ENCODE measurements around the gene KIDINS220. TPM values are rescaled to one million over a fixed set of nuclear protein-coding genes. Genes with fewer than 3 reads are reported as not detected.

KIDINS220 gene
- total RNA-seq, 2 donors from 2014 or later: 25.6 to 25.8 TPM

- no peak for DNase-seq (ENCODE audit: low spot score in 2 of 2)
- Mint-ChIP-seq H3K9me3 (no peaks in the 10 kb centered on the region), H3K27ac (no peak overlapping the region), H3K36me3 (no peaks in the 10 kb centered on the region)
- no peak for ATAC-seq
Measured at GRCh38 chr2:8858264-8858663, 20.9 kb upstream of the KIDINS220 start.

- no peaks in the 10 kb centered on the region for H3K36me3 Mint-ChIP-seq
- H3K9me3 Mint-ChIP-seq: no peaks in the 10 kb centered on the region
- no peak overlapping the region for H3K27ac Mint-ChIP-seq
- ATAC-seq (no peak), DNase-seq (ENCODE audit: low spot score in 2 of 2) (no peak)
Measured at GRCh38 chr2:8857709-8858108, 20.3 kb upstream of the KIDINS220 start.

DNA sequence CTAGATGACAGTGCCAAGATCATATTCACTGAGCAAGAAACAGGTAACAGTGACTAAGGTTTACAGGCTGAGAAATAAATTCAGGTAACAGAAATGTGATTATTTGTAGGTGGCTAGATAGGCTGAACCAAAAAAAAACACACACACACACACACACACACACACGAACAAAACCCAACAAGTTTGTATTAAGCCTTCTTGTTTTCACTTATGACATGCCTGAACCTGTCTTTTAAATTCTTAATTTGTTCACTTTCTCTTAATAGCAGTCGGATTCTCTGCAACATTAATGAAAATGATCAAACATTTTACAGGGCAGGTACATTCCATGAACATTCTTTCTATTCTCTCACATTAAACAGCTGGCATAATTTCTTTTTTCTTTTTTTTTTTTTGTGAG is 18.8 kb upstream of the KIDINS220 start:
- Mint-ChIP-seq H3K9me3 (no peaks in the 10 kb centered on the region), H3K36me3 (no peaks in the 10 kb centered on the region), H3K27ac (no peak overlapping the region)
- DNase-seq (ENCODE audit: low spot score in 2 of 2): no peak
- no peak for ATAC-seq

GRCh38 chr2:8855010-8855409 is 17.6 kb upstream of the KIDINS220 start:
- H3K9me3 Mint-ChIP-seq: no peaks in the 10 kb centered on the region
- no peak overlapping the region for H3K27ac Mint-ChIP-seq
- no peaks in the 10 kb centered on the region for H3K36me3 Mint-ChIP-seq
- DNase-seq (ENCODE audit: low spot score in 2 of 2) (no peak), ATAC-seq (no peak)

- H3K9me3 Mint-ChIP-seq: no peaks in the 10 kb centered on the region
- no peak overlapping the region for H3K27ac Mint-ChIP-seq
- H3K36me3 Mint-ChIP-seq: no peaks in the 10 kb centered on the region
- DNase-seq (ENCODE audit: low spot score in 2 of 2): no peak
- no peak for ATAC-seq
Measured at GRCh38 chr2:8853426-8853825, 16.0 kb upstream of the KIDINS220 start.

DNA sequence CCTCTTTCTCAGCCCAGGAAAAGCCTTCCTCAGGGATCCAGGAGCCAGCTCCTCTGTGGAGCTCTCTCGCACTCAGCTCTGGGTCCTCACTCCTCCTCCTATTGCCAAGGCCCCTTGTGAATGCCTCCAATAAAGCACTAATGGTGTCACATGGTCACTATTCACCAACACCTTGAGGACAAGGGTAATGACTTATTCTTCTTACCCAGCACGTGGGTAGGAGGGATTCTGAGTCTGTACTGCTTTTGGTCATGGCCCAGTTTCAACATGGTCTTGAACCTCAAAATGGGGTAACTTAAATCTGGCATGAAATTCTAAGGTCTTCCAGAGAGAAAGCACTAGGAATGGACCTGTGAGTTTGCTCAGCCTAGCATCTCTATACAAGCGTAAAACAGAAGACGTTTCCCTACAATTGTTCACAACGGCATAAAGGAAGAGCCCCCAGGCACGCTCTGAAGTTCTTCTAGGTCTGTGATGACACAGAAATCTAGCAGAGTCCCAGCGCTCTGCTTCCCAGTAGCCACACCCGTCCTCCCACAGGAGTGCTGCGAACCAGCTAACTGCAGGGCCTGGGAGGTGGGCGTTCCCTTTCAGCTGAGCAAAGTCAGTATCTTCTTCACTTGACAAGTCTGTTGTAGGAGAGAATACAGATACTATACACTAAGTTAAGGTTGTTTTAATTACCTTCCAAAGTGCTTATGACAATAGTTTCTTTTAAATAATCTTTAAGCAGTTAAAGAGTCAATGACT is 14.6 kb upstream of the KIDINS220 start:
- no peaks in the 10 kb centered on the region for H3K9me3 Mint-ChIP-seq
- no peaks in the 10 kb centered on the region for H3K36me3 Mint-ChIP-seq
- DNase-seq (ENCODE audit: low spot score in 2 of 2): no peak
- no peak for ATAC-seq
- H3K27ac Mint-ChIP-seq: no peak overlapping the region

- no peak overlapping the region for H3K27ac Mint-ChIP-seq
- H3K36me3 Mint-ChIP-seq: no peaks in the 10 kb centered on the region
- H3K9me3 Mint-ChIP-seq: no peaks in the 10 kb centered on the region
- ATAC-seq: no peak
- no peak for DNase-seq (ENCODE audit: low spot score in 2 of 2)
Measured at GRCh38 chr2:8850845-8851487, 13.6 kb upstream of the KIDINS220 start.

DNA sequence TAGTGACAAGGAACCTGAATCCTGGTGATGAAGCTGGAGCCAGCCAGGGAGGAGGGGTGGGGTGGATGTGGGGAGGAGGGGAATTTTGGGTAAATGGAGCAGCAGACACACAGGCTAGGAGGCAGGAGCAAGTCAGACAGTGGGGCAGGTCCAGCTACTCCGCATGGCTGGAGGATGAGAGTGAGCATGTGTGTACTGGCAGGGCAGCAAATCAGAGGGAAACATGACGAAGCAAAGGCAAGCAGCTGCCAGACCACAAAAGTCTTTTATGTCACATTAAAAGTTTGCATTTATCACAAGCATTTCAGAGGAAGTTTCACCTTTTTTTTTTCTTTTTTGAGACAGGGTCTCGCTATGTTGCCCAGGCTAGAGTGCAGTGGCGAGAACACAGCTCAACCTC is 11.9 kb upstream of the KIDINS220 start:
- Mint-ChIP-seq H3K36me3 (no peaks in the 10 kb centered on the region), H3K27ac (no peak overlapping the region), H3K9me3 (no peaks in the 10 kb centered on the region)
- DNase-seq (ENCODE audit: low spot score in 2 of 2) (no peak), ATAC-seq (no peak)

GRCh38 chr2:8848328-8849100 is 11.1 kb upstream of the KIDINS220 start:
- Mint-ChIP-seq H3K27ac (no peak overlapping the region), H3K9me3 (no peaks in the 10 kb centered on the region), H3K36me3 (no peaks in the 10 kb centered on the region)
- no peak for DNase-seq (ENCODE audit: low spot score in 2 of 2)
- ATAC-seq: no peak

DNA sequence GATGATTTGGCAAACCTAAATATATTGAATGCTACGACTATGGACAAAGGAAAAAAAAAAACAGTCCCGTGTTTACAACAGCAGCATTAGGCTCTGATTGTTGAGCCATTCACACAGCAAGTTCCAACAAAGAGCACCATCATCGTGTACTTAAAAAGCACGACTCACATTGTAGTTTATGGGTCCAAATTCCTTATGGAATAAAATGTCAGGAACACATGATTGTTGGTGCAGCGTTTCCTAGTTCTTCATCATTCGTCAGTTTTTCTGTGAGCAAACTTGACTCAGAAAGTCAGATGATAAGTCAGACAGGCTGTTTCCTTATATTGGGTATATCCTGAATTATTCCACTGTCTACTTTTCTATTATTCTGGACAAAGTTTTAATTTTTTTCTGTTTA is 10.0 kb upstream of the KIDINS220 start:
- Mint-ChIP-seq H3K9me3 (no peaks in the 10 kb centered on the region), H3K27ac (no peak overlapping the region), H3K36me3 (no peaks in the 10 kb centered on the region)
- ATAC-seq (no peak), DNase-seq (ENCODE audit: low spot score in 2 of 2) (no peak)

GRCh38 chr2:8841932-8842331 is 4.5 kb upstream of the KIDINS220 start:
- ATAC-seq: no peak
- Mint-ChIP-seq H3K36me3 (peaks cover 6% of the 10 kb centered on the region in 2 donors), H3K27ac (no peak overlapping the region), H3K9me3 (no peaks in the 10 kb centered on the region)
- DNase-seq (ENCODE audit: low spot score in 2 of 2): no peak

DNA sequence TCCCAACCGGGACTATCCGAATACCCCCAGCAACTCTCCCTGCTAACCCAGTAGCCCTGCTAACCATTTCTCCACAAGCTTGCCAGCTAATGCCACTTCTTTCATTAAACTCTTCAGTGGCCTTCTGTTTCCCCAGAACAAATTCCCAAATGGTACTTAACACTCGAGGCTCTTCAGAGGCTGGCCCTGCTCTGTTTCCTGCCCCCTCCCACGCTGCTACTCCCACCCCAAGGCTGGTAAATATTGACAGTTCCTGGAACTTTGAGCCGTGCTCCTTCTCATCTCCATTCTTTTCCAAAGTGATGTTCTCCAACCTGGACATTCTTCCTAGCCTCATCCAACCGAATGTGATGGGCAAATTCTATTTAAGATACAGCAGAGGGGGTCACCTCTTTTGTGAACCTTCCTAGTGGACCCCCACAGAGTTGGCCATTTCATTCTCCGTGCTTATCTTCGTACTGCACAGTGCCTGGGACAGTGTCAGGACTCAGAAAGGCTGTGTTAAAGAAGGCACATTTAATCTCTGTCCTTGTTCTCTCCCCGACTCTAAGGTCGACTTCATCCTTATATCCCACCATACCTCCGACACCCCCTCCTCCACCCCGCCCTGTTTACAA is 3.2 kb upstream of the KIDINS220 start:
- no peak for DNase-seq (ENCODE audit: low spot score in 2 of 2)

GRCh38 chr2:8839189-8839965 is 2.0 kb upstream of the KIDINS220 start:
- no peak for ATAC-seq
- Mint-ChIP-seq H3K36me3 (peaks cover 6% of the 10 kb centered on the region in 2 donors), H3K27ac (no peak overlapping the region), H3K9me3 (no peaks in the 10 kb centered on the region)
- DNase-seq (ENCODE audit: low spot score in 2 of 2): no peak

More for the DNA sequence above, 3.2 kb upstream of the KIDINS220 start:
- Mint-ChIP-seq H3K27ac (no peak overlapping the region), H3K9me3 (no peaks in the 10 kb centered on the region), H3K36me3 (peaks cover 6% of the 10 kb centered on the region in 2 donors)
- ATAC-seq: no peak

GRCh38 chr2:8837795-8838140 is 355 bp upstream of the KIDINS220 start:
- peak; percentile 6 to 25 for ATAC-seq
- Mint-ChIP-seq H3K36me3 (peaks cover 6% of the 10 kb centered on the region in 2 donors), H3K9me3 (no peaks in the 10 kb centered on the region), H3K27ac (peak overlapping the region in 1 of 2 donors; percentile 92)
- no peak for DNase-seq (ENCODE audit: low spot score in 2 of 2)

DNA sequence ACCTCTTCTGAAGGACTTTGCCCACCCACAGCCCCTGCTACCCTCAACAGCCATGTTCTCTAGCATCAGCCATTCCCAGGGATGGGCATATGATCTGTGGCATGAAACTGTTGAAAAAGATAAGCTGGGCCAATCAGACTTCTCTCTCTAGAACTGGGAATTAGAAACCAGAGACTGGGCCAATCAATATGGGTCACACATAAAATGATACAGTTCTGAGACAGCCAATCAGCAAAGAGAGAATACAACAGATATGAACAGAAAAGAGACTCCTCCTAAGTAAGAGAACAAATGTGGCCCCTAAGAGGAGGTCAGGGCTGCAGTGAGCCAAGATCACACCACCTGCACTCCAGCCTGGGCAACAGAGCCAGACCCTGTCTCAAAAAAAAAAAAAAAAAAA is 2.1 kb downstream of the KIDINS220 start:
- Mint-ChIP-seq H3K27ac (no peak overlapping the region), H3K36me3 (peaks cover 6% of the 10 kb centered on the region in 2 donors), H3K9me3 (no peaks in the 10 kb centered on the region)
- ATAC-seq (no peak), DNase-seq (ENCODE audit: low spot score in 2 of 2) (no peak)

GRCh38 chr2:8833853-8834252 is 3.6 kb downstream of the KIDINS220 start:
- Mint-ChIP-seq H3K27ac (no peak overlapping the region), H3K36me3 (peaks cover 6% of the 10 kb centered on the region in 2 donors), H3K9me3 (no peaks in the 10 kb centered on the region)
- ATAC-seq (no peak), DNase-seq (ENCODE audit: low spot score in 2 of 2) (no peak)
